ENCODE results near the gene VSX1.
A peak's percentile ranks its signal among the peaks of the same experiment; 100 is the strongest.

Gene VSX1

DNA sequence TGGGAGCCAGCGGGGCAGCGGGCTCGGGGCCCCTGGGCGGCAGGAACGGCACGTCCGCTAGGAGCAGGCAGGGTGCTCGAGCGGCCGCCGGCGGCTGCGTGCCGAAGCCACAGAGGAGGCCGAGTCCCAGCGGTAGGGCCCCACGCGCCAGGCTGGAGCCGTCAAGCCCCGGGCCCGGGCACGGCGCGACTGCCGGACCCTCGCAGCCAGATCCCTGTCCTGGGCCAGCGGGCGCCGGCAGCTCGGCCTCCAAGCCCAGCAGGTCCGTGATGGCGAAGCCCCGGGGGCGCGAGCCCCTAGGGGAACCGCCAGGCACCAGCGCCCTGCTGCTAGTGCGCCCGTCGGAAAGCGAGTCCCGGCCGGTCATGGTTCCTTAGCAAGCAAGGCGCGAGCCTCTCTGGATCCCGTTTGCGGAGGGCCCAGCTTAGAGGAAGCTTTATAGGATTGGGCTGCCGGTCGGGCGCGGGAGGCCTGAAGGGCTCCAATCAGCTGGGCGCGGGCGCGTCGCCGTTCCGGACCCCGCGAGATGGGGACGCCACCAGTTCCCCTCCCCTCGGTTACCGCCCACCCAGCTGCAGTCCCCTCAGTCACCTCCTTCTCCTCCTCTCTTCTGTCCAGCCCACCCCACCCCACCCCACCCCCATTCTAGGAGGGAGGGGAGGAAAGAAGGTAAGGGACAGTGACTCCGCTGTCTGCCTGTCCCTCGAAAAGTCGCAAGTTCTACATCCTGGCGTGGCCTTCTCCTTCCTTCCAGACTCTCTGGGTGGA is at the start of gene VSX1:
Gene VSX1 (minus strand): TSS at position 412 of the 768 bp plus-strand sequence. CDS start 45 bp downstream, at position 367.
- DNase-seq = no peak

DNA sequence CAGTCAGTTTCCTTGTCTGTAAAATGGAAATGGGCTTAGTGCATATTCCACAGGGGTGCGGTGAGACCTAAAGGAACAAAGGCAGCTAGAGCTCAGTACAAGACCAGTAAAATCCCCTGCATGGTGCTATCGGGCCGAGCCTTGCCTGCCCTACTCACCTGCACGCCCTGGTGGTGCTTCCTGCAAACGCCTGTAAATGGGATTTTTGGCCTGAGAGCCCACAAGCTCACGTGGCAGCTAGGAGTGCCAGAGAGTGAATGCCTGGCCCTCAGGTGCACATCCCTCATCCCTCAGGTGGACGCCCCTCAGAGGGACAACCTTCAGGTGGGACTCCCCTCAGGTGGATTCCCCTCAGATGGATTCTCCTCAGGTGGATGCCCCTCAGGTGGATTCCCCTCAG is 48.0 kb upstream of the VSX1 start:
- no peak for DNase-seq

DNA sequence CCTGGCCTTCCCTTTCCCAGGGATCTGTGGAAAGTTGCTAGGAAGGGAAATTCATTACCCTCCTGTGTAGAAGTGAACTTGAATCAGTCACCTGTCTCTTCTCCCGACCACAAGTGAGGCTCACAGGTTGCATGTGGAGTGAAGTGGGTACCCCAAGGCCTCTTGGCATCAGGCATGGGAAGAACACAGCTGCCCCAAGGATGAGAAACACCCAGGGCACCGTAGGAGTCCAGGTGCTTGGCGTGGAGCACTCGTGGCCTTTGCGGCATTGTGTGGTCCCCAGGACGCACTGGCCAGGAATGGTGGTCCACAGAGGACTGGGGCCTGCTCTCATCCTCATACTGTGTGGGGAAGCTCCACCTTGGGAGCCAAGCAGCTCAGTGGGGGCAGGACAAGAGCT is 47.5 kb upstream of the VSX1 start:
- no peak for DNase-seq

DNA sequence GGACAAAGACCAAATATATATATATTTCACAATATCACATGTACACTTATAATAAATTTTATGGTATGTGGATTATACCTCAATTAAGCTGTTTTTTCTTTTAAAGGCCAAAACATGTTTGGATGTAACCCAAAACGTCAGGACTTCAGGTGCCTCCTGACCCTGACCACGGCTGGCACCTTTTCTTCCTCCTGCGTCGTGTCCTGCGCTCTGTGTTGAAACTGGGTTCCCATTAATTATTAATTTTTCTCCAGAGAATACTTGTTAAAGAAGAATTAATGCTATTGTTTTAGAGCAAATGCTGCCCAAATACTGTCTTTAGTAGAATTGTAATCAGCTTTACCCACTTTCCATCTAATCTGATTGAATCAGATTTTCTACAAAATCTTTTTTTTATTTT is 46.7 kb upstream of the VSX1 start:
- no peak for DNase-seq

DNA sequence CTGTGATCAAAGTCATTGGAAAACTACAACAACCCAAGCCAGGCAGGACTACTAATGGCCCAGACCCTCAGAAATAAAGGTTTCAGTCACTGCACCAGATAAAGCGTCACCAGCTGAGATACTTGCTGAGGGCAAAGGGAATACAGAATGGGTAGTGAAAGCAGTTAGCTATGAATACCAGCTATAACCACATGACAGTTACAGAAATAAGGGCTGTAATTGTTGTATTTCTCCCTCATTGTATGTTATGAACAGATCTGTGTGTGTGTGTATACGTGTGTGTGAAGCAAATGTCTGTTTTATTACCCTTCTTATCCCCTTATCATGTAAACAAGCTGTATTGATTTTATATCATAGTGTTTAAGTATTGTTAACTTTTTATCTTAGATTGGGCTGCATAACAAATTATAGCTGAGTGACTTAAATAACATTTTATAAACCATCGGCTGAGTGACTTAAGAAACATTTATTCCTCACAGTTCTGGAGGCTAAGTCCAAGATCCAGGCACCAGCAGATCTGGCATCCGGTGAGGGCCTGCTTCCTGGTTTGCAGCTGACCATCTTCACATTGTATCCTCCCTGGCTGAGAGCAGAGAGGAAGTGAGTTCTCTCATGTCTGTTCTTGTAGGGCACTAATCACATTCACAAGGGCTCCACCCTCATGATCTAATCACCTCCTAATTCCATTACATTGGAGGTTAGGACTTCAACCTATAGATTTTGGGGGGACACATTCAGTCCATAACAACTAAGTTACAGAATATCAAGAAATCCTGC is 46.0 kb upstream of the VSX1 start:
- DNase-seq = no peak

DNA sequence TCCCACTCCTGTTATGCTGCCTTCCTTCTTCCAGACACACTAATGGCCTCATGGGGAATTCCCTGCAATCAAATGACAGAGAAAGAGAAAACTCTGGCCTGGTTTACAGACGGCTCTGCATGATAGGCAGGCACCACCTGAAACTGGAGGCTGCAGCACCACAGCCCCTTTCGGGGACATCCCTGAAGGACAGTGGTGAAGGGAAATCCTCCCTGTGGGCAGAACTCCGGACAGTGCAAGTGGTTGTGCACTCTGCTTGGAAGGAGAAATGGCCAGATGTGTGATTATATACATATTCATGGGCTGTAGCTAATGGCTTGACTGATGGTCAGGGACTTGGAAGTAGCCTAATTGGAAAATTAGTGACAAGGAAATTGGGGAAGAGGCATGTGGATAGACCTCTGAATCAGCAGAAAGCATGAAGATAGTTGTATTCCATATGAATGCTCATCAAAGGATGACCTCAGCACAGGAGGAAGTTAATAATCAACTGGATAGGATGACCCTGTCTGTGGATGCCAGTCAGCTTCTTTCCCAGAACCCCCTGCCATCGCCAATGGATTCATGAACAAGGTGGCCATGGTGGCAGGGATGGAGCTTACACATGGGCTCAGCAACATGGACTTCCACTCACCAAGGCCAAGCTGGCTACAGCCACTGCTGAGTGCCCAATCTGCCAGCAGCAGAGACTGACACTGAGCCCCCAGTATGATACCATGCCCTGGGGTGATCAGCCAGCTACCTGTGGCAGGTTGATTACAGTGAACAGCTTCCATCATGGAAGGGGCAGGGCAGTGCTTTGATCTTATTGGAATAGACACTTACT is 44.5 kb upstream of the VSX1 start:
- no peak for DNase-seq

DNA sequence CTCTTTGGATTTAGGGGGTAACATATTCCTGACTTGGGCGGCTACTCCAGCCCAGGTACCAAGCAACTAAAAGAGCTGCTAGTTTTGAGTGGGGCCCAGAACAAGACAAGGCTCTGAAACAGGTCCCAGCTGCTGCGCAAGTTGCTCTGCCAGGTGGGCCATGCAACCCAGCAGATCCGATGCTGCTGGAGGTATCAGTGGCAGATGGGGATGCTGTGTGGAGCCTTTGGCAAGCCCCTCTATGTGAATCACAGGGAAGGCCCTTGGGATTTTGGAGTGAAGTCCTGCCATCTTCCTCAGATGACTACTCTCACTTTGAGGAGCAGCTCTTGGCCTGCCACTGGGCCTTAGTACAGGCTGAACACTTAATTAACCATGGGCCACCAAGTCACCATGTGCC is 43.7 kb upstream of the VSX1 start:
- no peak for DNase-seq

DNA sequence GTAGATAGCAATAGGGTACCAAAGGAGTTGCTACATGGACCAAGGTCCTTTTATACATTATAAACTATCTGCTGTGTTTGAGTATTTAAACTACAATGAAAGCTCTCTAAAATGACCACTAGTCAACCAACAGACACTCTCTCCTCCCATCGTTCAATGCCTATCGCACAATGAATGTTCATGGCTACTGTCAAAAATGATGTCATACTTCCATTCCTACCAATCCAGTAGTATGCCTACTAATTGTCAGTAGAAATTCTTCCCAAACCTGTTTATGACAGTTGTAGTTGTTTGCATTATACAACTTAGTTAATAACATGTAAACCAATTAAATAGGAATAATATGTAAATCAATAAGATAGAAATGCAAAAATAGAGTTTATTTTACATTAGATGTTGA is 39.0 kb upstream of the VSX1 start:
- no peak for DNase-seq

DNA sequence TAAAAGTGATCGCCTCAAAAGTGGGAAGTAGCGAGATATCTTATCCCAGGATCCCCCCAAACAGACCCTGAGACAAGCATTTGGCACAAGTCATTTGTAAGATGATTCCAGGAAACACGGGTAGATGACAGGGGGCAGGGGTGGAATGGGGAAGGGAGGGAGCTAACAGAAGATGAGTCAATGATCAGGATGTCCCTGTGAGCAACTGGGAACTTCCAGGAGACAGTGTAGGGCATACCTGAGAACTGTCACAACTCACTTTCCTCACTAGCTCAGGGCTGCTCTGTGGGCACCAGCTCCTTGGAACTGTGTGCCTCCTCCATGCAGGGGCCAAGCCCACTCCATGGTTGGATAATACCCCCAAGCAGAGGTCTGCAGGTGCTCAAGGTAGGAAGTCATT is 38.5 kb upstream of the VSX1 start:
- DNase-seq = no peak

DNA sequence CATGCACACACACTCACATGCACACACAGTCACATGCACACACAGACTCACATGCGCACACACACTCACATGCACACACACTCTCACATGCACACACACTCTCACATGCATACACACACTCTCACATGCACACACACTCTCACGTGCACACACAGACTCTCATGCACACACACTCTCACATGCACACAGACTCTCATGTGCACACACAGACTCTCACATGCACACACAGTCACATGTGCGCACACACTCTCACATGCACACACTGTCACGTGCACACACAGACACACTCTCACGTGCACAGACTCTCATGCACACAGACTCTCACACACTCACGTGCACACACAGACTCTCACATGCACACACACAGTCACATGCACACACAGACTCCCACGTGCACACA is 36.6 kb upstream of the VSX1 start:
- no peak for DNase-seq

DNA sequence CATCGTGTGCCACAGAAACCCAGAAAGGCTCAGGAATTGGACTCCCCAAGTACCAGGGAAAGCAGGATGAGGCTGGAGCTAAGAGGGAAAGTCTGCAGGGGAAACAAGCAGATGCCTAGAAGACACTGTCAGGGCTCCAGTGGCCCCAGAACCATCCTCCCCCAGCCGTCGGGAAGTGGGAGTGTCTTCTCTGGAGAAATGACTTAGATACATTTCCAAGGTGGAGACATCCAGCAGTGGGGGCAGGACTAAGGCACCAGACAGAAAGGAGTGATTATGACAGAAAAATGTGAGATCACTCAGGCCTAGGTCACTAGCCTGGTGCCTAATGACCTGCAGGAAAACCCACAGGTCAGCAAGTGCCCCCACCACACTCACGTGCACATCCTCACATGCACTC is 36.0 kb upstream of the VSX1 start:
- DNase-seq = no peak

DNA sequence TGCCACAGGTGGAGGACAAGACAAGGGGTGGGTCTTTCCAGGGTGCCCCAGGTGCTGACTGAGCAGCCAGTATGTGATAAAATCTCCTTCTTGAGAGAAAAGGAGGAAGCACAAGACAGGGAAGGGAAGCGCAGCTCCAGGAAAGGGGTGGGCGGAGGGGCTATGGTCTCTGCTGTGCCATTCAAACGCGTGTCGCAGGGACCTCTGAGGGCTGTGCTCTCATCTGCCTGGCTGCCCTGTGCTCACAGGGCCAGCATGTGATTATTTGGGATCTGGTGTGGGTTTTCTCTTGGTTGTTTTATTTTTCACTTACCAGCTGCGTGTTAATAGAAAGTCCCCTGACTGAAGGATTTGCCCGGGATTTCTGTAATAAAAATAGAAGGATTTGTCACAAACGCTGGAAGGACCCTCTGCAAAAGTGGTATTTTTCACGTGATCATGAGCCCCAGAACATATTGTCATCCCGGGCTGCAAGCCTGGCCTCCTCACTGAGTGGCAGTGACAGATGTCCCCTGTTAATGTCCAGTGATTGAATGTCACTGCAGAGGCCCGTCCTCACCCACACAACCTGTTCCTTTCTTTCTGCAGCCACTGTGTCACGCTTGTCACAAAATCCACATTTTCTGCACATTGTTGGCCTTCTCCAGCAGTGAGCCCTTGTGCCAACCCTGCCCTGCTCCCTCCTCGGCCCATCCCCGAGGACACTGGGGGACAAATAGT is 35.0 kb upstream of the VSX1 start:
- DNase-seq = no peak

DNA sequence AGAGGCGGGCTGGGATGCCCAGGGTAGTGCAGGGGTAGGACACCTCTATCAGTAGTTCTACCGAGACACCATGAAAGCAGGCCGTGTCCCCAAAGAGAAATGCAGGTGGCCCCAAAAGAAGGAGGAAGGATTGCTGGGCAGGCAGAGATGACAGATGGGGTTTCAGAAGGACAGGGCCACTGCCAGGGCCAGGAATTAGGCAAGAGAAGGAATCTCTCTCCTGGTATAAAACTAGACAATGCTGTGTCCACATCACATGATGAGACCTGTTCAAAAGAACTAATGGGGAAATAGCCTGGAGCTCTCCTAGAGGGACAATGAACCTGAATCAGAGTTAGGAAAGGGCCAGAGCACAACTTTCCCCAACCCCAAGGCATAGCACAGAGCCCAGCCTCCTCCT is 21.6 kb upstream of the VSX1 start:
- no peak for DNase-seq

DNA sequence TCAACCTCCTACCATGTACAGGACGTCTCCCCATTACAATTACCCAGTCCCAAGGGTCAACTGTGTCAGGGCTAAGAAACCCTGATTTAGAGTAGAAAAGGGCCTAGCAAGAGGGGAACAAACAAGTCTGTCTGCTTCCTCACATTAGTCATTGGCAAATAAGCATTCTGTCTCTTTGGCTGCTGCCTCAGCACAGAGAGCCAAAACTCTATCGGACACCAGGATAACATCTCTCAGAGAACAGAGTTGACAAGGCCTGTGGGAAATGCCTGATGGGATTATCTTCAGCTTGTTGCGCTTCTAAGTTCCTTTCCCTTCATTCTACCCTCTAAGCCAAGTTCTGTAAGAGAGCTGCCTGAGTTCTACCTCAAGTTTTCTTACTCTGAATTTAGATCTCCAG is 19.0 kb upstream of the VSX1 start:
- no peak for DNase-seq

DNA sequence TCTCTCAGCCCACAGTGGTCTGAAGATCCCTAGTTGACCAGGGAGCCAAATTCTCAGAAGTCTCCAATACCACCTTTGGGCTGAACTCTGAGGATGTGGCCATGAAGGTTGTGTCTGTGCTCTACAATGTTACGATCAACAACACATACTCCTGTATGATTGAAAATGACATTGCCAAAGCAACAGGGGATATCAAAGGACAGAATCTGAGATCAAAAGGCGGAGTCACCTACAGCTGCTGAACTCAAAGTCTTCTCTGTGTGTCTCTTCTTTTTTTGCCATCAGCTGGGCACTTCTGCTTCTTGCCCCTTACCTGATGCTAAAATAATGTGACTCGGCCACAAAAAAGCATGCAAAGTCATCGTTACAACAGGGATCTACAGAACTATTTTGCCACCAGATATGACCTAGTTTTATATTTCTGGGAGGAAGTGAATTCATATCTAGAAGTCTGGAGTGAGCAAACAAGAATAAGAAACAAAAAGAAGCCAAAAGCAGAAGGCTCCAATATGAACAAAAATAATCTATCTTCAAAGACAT is 17.7 kb upstream of the VSX1 start:
- no peak for DNase-seq

DNA sequence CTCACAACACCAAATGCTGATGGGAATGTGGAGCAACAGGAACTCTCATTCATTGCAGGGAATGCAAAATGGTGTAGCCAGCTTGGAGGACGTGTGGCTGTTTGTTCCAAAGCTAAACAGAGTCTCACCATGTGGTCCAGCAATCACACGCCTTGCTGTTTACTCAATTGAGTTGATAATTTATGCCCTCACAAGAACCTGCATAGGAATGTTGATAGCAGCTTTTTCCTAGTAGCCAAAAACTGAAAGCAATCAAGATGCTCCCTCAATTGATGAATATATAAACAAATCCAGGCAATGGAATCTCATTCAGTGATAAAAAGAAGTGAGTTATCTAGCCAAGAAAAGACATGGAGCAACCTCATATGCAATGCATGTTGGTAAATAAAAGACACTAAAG is 15.6 kb upstream of the VSX1 start:
- DNase-seq = no peak

DNA sequence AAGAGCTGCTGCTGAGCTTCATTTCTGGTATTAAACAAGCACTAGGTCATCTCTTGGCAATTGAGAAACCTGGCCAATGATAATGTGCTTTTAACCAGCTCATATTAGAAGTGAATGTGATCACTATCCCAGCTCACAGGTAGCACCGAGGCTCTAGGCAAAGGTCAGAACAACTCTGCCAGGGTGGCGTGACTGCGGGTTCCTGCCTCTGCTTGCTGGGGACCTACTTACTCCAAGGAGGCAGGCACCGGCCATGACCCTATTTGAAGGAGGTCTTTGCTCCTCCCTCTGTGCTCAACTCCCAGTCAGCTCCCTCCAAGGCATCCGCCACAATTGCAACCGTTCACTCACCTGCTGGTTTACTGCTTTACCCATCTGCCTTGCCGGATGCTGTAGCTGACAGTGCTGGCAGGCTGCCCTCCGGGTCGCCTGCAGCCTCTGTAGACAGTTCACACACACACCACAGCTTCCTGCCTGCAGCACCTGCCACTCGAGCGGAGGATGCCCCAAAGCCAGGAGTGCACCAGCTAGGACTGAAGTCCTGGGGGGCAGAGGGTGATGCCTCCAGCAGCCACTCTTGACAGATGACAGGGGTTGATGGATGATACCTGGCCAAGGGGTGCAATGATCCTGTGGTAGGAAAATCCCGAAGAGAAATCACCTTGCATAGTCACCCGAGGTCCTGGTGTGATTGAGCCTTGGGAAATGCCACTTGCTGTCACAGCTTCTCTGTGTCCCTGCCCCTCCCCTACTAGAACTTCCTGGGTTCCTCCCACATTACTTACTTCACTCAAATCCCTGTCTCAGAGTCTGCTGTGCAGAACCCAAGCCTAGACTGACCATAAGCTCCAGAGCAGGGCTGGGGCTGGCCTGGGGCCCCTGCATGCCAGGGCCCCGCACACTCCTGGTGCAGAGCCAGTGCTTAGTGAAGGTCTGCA is 8.8 kb upstream of the VSX1 start:
- DNase-seq = peak; percentile 85

DNA sequence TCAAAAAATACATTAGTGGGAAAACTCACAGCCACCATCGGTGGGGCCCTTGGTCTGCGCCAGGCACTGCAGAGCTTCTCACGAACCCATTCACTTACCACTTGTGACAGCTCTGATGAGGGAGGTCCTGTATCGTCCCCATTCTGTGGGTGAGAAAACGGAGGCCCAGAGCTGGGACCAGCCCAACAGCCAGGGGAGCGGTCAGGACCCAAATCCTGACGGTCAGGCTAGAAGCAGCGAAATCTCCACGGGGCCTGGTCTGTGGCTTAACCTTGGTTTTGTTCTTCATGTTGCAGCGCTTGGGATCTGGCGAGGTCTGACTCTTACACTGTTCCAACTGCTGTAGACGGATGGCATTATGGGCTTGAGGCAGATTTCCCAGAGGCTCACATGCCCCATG is 7.7 kb upstream of the VSX1 start:
- no peak for DNase-seq

DNA sequence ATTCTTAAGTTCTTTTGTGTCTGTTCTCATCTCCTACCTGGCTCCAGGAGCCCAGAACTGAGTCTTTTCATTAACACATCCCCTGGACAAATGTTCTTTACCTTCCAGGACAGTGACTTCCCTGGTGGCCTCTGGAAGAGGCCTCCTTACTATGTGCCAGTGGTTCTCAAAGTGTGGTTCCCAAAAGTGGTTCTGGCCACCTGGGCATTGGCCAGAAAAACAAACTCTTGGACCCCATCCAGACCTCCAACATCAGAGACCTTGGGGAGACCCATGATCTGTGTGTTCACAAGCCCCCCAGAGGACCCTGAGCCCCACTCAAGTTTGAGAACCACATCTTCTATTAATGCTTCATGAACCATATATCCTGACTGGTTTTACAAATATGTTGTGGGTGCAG is 7.2 kb upstream of the VSX1 start:
- DNase-seq = no peak

DNA sequence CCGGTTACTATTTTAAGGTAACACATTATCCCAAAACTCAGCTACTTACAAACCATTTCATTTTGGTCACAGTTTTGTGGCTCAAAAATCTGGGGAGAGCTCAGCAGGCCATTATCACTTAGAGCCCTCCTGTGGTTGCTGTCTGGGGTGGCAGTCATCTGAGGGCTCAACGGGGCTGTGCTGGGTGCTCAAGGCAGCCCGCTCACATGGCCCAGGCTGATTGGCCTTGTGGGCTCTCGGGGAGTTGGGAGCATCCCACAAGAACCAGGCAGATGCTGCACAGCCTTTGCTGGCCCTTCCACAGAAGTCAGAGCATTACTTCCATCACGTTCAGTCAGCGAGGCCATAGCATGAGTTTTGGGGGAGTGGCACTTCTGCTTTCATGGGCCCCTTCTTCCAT is 6.3 kb upstream of the VSX1 start:
- DNase-seq = no peak

DNA sequence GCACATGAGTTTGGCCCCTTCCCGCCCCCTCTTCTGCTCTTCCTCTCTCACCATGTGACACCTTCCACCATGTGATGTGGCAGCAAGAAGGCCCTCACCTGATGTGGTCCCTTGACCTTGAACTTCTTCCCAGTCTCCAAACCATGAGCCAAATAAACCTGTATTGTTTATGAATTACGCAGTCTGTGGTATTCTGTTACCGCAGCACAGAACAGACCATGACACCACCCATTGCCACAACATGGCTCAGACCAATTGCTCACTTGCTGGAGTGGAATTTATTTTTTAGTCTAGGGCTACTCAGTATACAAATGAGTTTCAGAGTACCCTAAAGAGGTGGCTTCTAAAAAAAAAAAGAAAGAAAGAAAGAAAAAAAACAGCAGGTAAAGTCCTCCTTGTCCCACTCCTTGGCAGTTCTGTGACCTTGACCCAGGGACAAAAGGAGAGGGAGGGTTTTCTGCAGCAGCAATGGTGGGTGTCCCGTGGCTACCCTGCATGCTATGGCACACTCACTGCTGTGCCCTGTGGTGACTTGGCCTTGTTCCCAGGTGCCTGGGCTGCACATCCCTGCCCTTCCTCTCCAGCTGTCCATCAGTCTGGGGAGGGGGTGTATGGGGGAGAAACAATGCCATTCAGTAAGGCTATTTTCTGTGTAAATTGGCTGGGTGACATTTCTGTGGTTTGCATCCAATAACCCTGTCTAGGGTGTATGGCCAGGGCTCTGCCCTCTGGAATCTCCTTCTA is 5.4 kb upstream of the VSX1 start:
- DNase-seq = no peak

All from activated CD4-positive, alpha-beta T cell treated with anti-CD3 and anti-CD28 coated beads, Interleukin-10, Interleukin-2, amounts not matched to agents 100 ng/mL and 50 ng/mL, durations not matched to agents 16 hours and 8 hours (primary cell).